ENCODE data around the gene HOXD3. TPM values are rescaled to one million over a fixed set of nuclear protein-coding genes. Genes with fewer than 3 reads are reported as not detected.

Gene HOXD3
- total RNA-seq, 1 donor from 2014 or later, result 1.7 TPM

DNA sequence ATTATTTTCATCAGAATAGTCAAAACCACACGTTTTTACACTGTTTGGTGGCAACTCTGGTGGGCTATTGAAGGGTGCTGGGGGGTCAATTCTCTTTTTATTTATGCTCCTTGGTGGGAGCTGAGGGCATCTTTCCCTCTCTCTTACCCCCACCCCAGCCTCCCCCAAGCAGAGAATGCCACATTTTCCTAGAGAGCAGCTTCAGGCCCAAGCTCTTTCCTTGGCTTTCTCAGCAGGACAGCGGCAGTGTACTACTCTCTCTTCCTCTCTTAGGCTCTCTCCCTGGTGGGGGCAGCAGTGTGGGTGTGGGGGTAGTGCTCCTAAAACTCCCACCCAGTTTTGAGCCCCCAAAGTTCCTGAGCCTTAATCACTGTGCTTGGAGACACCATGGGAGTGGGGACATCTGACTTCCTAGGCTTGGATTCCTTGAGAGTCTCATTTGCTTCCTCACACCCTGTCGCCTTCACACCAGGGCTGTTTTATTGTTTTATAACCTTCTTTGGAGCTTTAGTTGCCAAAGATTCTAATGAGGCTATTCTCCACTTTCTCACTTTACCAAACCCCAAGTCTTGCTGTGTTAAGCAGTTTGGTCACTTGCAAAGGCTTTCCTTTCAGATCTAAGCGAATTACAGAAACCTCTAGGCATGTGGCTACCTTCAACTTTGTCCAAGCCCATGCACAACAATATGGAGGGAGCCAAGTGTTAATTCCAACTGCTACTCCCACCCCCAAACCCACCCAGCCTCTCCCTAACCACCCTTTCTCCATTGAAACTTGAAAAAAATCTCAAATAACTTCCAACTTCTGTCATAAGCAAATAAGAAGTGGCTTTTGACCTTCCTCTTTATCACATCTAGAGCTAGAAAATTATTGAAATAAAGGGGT lies 11.8 kb upstream of the HOXD3 start:
- Histone ChIP-seq H3K27me3 (peaks cover 94% of the 10 kb centered on the region), H3K27ac (no peak overlapping the region), H3K9me3 (no peaks in the 10 kb centered on the region), H3K4me3 (no peak overlapping the region), H3K4me1 (peaks cover 3% of the 10 kb centered on the region), H3K36me3 (no peaks in the 10 kb centered on the region)
- intact Hi-C loops (cut with DNase I), result no loop called here
- TF ChIP-seq, protein P1, sequence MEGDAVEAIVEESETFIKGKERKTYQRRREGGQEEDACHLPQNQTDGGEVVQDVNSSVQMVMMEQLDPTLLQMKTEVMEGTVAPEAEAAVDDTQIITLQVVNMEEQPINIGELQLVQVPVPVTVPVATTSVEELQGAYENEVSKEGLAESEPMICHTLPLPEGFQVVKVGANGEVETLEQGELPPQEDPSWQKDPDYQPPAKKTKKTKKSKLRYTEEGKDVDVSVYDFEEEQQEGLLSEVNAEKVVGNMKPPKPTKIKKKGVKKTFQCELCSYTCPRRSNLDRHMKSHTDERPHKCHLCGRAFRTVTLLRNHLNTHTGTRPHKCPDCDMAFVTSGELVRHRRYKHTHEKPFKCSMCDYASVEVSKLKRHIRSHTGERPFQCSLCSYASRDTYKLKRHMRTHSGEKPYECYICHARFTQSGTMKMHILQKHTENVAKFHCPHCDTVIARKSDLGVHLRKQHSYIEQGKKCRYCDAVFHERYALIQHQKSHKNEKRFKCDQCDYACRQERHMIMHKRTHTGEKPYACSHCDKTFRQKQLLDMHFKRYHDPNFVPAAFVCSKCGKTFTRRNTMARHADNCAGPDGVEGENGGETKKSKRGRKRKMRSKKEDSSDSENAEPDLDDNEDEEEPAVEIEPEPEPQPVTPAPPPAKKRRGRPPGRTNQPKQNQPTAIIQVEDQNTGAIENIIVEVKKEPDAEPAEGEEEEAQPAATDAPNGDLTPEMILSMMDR (IDR thresholded peaks at IDR 0.05), result no peak
- ATAC-seq (no peak), DNase-seq (no peak)

DNA sequence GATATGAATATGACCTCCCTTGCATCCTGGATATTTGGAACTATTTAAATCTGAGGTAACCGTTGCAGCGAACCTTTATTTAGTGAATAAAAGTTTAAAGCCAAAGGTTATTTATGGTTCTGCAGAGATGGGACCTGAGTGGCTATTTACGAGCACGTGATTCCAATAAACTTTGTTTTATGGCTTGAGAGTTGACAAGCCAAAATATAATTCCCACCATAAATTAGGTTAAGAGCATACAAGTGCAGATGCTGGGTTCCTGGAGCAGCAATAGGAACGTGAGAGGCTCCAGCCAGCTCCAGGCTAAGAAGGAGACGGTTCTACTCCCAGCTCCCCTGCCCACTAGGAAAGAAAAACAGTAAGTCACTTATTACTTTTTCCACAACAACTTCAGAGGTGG lies 11.0 kb upstream of the HOXD3 start:
- intact Hi-C loops (cut with DNase I), result no loop called here

DNA sequence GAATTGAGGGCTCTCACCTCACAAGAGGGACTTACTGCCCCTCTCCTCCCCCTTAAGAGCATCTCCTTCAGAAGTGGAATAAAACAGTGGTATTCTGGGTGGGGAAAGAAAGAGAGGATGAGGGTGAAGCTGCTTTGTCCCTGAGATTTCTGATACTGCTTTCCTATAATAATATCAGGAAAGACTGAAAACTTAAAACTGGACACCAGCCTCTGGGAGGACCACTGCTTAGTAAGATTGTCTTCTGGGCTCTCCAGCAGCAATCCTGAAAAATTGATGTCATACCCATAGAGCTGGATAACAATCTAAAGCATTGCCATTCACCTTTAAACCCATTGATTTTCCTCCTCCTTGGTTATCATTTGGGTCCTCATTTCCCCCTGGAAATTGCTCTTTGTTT lies 10.5 kb upstream of the HOXD3 start:
- peaks cover 94% of the 10 kb centered on the region for H3K27me3 ChIP-seq
- H3K9me3 ChIP-seq, result no peaks in the 10 kb centered on the region
- TF ChIP-seq, protein P1 (IDR thresholded peaks at IDR 0.05), result no peak
- no peak overlapping the region for H3K4me3 ChIP-seq
- no peaks in the 10 kb centered on the region for H3K36me3 ChIP-seq
- ATAC-seq (no peak), DNase-seq (no peak)
- intact Hi-C loops (cut with DNase I), result no loop called here
- no peaks in the 10 kb centered on the region for H3K4me1 ChIP-seq
- H3K27ac ChIP-seq, result no peak overlapping the region

More for the DNA sequence above, 11.0 kb upstream of the HOXD3 start:
- peaks cover 94% of the 10 kb centered on the region for H3K27me3 ChIP-seq
- TF ChIP-seq, protein P1 (IDR thresholded peaks at IDR 0.05), result no peak
- H3K9me3 ChIP-seq, result no peaks in the 10 kb centered on the region
- DNase-seq (no peak), ATAC-seq (no peak)
- no peak overlapping the region for H3K27ac ChIP-seq
- H3K4me3 ChIP-seq, result no peak overlapping the region
- H3K4me1 ChIP-seq, result no peaks in the 10 kb centered on the region
- H3K36me3 ChIP-seq, result no peaks in the 10 kb centered on the region

DNA sequence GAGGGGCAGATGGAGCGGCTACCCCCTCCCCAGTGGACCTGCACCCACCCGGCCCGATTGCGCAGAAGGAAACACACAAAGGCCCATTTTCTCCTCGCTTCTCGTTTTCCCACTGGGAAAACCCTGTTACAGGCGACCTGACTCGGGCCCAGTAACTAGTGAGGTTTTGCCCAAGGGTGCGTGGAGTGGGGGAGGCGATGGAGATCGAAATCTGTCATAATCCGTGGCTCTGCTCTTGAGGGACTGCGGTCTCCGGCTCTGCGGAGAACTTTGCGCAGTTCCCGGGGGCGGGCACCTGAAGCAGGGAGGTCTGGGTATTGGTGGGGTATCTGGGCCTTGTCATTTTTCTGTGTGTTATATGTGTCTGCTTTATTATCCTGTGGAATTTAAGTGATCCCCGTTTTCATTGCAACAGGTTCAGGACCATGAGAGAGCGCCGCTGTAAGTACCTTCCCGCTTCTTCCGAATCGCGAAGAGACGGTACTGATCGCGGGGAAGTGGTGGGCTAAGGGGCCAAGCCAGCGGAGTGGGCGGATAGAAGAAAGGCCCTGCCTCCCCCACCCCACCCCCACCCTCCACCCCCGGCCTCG lies 9.8 kb upstream of the HOXD3 start:
- intact Hi-C loops (cut with DNase I), result no loop called here
- ATAC-seq (no peak), DNase-seq (no peak)
- no peaks in the 10 kb centered on the region for H3K36me3 ChIP-seq
- TF ChIP-seq, protein P1 (IDR thresholded peaks at IDR 0.05), result no peak
- peaks cover 94% of the 10 kb centered on the region for H3K27me3 ChIP-seq
- H3K9me3 ChIP-seq, result no peaks in the 10 kb centered on the region
- no peak overlapping the region for H3K4me3 ChIP-seq
- H3K4me1 ChIP-seq, result no peaks in the 10 kb centered on the region
- H3K27ac ChIP-seq, result no peak overlapping the region

DNA sequence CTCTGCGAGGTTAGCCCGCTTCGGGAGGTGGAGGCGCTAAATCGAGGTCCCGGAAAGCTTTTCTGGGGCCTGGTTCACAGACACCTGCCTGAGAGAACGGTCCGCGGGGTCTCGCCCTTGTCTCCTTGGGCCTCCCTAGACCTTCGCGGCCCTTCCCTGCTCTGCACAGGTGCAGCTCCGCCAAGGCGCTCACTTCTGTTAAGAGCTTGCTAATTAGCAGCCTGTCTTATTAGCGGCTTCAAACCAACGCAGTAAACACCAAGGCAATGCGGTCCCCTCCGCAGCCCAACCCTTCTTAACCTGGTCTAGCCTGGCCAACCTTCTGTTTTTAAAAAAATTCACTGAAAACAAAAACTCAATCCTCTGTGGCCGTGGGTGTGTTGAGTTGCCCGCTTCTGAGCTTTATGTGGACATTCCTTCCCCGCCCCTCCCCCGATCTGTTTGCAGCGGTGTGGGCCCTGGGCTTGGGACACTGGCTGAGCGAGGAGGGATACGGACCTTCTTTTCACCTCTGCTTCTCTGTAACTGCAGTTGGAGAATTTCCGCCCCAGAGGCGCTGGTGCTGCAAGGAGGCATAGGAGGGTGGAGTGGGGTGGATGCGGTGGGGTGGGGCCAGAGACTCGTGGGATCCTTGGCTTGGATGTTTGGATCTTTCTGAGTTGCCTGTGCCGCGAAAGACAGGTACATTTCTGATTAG lies 9.2 kb upstream of the HOXD3 start:
- DNase-seq, result peak; percentile 62
- TF ChIP-seq, protein P1 (IDR thresholded peaks at IDR 0.05), result no peak
- Histone ChIP-seq H3K4me1 (no peaks in the 10 kb centered on the region), H3K4me3 (no peak overlapping the region), H3K27me3 (peaks cover 94% of the 10 kb centered on the region), H3K9me3 (no peaks in the 10 kb centered on the region), H3K27ac (no peak overlapping the region), H3K36me3 (no peaks in the 10 kb centered on the region)
- intact Hi-C loops (cut with DNase I), result no loop called here
- ATAC-seq, result no peak
